HG02642 (cell line): ENCODE data around the gene BACH1.
A peak's percentile ranks its signal among the peaks of the same experiment; 100 is the strongest.
"Not testable (repeated sequence)": the region's sequence is repeated elsewhere in the genome, so short reads cannot be mapped to it uniquely, and the experiment has no call there.

Experiments used
- ATAC-seq: cut with Tn5 transposase; IDR thresholded peaks from one replicate; pipeline ENCODE4 v1.9.1; 2021; ENCODE audit warnings: mild to moderate bottlenecking; ENCODE audit not compliant: unreplicated experiment, poor library complexity

The BACH1 gene

DNA sequence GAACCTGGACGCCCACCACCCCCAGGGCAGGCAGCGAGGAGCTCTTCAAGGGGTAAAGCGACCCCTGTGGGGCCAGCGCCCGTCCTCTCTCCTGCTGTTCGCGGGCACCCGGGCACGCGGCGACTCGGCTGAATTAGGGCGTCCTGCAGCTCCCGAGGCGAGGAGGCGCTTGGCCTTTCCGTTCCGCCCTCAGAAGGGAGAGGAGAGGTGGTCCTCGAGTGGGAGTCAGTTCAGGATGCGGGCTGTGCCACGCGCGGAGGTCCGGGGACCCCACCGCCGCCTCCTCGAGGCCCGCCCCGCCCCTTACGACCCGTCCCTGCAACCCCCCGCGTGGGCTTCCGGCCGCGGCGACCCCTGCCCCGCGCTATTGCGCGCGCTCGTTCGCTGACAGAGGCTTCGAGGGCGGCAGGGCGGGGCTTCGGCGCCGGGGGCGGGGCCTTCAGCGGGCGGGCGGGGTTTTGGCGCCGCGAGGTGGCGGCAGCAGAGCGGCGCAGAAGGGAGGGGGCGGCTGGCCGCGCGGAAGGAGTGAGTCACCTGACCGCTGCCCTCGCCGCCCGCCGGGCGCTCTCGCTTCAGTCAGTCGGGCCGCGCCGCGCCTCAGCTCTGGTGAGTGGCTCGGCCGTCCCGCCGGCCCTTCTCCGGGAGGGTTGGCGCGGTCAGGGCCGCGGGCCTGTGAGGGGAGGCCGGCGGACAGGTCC, at the start of gene BACH1:
BACH1 (plus strand) TSS at position 575 of the 698 bp plus-strand sequence. CDS start 22,359 bp downstream, outside the sequence.
- ATAC-seq = peak; percentile 62

DNA sequence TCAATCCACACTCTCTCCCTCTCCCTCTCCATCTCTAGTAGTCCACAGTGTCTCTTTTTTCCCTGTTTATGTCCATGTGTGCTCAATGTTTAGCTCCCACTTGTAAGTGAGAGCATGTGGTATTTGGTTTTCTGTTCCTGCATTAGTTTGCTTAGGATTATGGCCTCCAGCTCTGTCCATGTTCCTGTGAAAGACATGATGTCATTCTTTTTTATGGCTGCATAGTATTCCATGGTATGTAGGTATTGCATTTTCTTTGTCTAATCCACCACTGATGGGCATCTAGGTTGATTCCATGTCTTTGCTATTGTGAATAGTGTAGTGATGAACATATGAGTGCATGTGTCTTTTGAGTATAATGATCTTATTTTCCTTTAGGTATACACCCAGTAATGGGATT, 49.4 kb upstream of the BACH1 start:
- not testable (repeated sequence) for ATAC-seq

- no peak for ATAC-seq
These were observed 48.1 kb upstream of the BACH1 start for GRCh38 chr21:29250636-29251035.

GRCh38 chr21:29253861-29254260, 44.9 kb upstream of the BACH1 start:
- not testable (repeated sequence) for ATAC-seq

- ATAC-seq = no peak
These were observed 44.2 kb upstream of the BACH1 start for GRCh38 chr21:29254550-29254949.

GRCh38 chr21:29256126-29256910, 42.4 kb upstream of the BACH1 start:
- ATAC-seq = no peak

- ATAC-seq = no peak
These were observed 41.0 kb upstream of the BACH1 start for GRCh38 chr21:29257701-29258100.

GRCh38 chr21:29258626-29259338, 39.9 kb upstream of the BACH1 start:
- no peak for ATAC-seq

- no peak for ATAC-seq
These were observed 38.3 kb upstream of the BACH1 start for GRCh38 chr21:29260461-29260860.

DNA sequence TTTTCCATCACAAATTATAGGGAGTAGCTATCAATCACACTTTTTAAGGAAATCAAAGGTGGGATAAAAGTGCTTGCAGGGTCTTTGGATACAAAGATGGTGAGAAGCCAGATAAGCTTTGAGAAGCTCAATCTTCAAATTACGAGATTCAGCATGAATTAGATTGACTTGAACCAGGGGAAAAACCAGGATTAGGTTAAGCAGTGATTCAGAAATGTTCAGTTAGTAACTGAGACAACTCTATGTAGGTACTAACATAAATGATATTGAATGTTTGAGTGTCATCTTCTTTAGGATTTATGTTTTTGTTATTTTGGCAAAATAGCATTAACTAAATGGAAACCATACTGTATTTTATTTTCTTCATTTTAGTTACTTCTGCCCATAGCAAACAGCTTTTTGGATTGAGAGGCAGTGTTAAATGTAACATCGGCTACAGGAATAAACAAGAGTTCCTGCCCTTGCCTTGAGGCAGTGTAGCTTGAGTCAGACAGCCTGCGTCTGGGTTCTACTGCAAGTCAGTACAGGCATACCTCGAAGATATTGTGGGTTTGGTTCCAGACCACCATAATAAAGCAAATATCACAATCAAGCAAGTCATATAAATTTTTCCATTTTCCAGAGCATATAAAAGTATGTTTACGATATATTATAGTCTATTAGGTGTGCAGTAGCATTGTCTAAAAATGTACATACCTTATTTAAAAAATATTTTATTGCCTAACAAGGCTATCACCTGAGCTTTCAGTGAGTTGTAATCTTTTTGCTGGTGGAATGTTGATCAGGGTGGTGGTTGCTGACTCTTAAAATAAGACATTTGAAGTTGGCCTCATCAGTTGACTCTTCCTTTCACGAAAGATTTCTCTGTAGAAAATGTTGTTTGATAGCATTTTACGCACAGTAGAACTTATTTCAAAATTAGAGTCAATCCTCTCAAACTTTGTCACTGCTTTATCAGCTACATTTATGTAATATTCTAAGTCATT, 36.9 kb upstream of the BACH1 start:
- ATAC-seq = no peak

DNA sequence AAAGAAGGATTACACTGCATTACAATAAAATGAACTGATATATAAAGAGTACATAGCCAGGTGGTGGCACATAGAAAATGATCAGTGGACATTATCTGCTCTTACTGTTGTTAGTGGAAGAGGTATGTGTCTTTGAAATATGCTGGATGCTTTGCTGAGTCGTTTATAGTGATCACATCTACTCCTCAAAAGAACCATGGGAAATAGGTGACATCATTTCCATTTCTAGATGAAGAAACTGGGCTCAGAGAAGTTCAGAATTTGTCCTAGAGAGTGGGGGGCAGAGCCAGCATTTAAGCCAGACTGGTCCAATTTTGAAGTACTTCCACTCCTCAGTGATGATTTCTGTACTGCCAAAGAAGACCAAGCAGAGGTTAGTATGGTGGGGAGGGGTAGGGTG, 34.0 kb upstream of the BACH1 start:
- no peak for ATAC-seq

DNA sequence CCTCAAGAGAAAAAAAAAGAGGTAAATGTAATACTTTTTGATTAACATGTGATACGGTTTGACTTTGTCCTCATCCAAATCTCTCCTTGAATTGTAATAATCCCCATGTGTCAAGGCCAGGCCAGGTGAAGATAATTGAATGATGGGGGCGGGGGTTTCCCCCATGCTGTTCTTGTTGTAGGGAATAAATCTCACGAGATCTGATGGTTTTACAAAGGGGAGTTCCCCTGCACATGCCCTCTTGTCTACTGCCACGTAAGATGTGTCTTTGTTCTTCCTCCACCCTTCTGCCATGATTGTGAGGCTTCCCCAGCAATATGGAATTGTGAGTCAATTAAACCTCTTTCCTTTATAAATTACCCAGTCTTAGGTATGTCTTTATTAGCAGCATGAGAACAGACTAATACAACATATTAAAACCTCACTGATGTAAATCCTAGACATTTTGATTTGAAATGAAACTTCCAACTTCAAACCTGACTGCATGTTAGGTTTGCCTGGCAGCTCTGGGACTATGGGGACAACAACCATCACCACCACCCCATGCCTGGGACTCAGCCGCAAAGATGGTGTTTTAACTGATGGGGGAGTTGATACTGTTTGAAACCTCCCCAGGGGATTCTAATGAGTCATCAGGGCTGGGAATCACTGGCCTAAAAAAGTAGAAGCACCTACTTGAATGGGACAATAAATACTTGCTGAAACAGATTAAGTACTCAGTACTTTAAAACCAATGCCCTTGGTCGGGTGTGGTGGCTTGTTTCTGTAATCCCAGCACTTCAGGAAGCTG, 32.8 kb upstream of the BACH1 start:
- ATAC-seq = peak; percentile 60

DNA sequence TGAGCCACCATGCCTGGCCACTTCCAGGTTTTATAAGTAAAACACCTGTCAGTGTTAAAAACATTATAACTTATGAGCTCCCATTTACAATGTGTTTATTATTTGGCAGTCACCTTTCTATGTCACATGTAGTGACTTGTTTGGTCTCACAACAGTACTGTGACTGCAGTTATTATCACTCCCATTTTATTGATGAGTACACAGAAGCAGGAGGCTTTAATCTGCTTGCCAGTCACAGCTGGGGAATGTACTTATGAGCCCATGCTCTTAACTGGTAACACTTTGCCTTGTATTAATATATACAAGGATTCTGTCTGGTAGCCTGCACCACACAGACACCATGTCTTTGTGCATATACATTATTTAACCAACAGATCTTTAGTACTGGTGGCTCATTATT, 31.1 kb upstream of the BACH1 start:
- ATAC-seq = no peak

- ATAC-seq = no peak
These were observed 26.8 kb upstream of the BACH1 start for GRCh38 chr21:29271927-29272333.

DNA sequence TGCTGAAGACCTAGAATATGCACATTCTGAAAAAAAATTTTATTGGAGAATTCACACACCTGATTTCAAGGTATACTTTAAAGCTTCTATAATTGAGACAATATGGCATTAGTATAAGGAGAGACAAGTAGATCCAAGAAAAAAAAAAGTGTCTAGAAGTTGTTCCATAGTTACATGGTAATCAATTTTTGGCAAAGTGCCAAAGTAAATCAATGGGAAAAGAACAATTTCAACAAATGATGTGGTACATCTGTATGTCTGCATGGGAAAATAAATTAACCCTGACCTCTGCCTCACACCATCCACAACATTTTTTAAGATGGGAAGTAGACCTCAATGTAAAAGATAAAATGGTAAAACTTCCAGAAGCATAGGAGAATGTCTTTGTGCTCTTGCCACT, 21.3 kb upstream of the BACH1 start:
- ATAC-seq = no peak

- ATAC-seq = no peak
These were observed 19.2 kb upstream of the BACH1 start for GRCh38 chr21:29279558-29279957.

DNA sequence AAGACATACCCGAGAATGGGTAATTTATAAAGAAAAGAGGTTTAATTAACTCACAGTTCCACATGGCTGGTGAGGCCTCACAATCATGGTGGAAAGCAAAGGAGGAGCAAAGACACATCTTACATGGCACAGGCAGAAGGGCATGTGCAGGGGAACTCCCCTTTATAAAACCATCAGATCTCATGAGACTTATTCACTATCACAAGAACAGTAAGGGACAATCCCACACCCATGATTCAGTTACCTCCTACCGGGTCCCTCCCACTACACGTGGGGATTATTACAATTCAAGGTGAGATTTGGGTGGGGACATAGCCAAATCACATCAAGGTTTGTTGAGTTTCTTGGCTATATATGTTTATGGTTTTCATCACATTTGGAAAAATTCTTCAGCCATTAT, 16.9 kb upstream of the BACH1 start:
- ATAC-seq = not testable (repeated sequence)

GRCh38 chr21:29287383-29287782, 11.3 kb upstream of the BACH1 start:
- ATAC-seq = no peak

GRCh38 chr21:29288239-29288638, 10.5 kb upstream of the BACH1 start:
- no peak for ATAC-seq
